Pericardium fibroblast (primary cell): Measurements from ENCODE around the gene THRSP. TPM values are rescaled to one million over a fixed set of nuclear protein-coding genes. Genes with fewer than 3 reads are reported as not detected.

Source experiments
- total RNA-seq: library from RNA; depleted of rRNA; stranded (reverse); fragments of >200 nt; gene quantifications from 2 replicates; pipeline ENCODE4 v1.2.3, GENCODE V29; 2015

Gene THRSP
- not detected in 2 replicates for total RNA-seq

DNA sequence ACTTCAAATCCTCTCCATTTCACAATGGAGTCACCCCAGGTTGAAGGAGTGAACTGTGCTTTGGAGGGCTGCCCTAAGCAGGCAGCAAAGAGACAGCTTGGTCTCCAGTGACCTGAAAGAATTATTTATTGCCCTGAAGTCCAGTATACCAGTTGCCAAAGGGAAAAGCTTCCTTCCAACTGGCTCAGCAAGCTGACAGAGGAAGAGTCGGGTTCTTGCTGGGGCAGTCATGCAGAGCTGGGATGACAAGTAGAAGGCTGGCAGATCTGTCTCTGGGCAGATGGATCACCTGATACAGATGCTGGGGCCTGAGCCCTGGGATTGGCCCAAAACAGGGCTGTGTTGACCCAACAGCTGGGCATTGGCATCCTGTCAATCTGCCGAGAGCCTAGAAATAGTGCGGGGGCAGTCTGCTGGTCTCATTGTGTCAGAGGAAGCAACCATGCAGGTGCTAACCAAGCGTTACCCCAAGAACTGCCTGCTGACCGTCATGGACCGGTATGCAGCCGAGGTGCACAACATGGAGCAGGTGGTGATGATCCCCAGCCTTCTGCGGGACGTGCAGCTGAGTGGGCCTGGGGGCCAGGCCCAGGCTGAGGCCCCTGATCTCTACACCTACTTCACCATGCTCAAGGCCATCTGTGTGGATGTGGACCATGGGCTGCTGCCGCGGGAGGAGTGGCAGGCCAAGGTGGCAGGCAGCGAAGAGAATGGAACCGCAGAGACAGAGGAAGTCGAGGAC lies at the start of gene THRSP:
Gene THRSP (plus strand): TSS at position 422 of the 742 bp plus-strand sequence. CDS start 21 bp downstream, at position 443.

DNA sequence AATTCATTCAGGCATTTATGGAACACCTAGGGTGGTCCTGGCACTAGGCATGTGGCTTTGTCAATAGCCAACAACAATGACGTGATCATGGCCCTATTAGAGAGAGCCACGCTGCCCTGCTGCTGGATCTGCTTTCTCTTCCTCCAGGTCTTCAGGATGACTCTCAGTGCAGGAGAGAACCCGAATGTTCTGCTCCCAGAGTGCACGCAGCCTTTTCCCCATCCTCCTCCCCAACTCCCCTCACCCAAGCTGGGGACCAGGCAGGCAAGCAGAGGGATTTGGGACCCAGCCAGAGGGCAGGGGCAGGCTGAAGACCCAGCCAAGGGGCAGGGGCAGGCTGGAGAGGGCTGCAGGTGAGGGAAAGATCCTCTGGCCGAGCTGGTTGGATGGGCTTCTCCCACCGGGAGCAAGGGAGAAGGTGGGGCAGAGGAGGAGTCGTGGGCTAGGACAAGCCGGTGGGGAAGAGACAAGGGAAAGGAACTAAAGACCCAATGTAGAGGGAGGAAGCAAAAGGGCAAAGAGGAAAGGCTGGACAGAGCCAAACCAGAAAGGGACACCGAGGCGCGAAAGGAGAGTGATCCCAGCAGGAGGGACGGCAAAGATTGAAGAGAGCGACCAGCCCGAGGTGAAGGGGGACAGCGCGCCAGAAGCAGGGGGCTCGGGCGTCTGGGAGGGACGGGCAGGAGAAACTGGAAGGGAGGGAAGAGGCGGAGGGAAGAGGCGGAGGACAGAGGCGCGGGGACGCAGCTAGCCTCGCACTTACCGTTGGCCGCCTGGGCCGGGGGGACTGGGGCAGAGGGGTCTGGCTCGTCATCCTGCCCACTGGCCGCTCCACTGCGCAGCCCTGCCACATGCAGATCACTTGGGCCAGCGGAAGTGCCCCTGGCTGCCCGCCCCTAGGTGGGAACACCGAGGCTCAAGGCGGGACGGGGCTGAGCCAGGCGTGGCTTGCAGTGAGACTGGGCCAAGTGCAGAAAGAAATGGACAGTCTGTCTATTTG lies 41.0 kb upstream of the THRSP start, which contains the start of gene KCTD14:
Gene KCTD14 (minus strand): TSS at position 880 of the 1,000 bp plus-strand sequence. CDS start 27 bp downstream, at position 853.

GRCh38 chr11:78079232-78080083 lies 15.8 kb downstream of the THRSP start, which contains the start of gene NDUFC2:
NDUFC2 (minus strand) TSS chr11:78079862; CDS start chr11:78079744, 118 bp downstream.

Other genes starting within 250 kb of the THRSP start
- 23.5 and 28.4 TPM in 2 replicates for gene RSF1, start 243.1 kb upstream of the THRSP start, total RNA-seq
- 32.5 and 74.8 TPM in 2 replicates for gene AAMDC, start 242.7 kb upstream of the THRSP start, total RNA-seq
- gene INTS4, start 69.2 kb upstream of the THRSP start, total RNA-seq = 15.1 and 16.5 TPM in 2 replicates
- 0.26 and 2.6 TPM in 2 replicates for gene KCTD14, start 40.6 kb upstream of the THRSP start, total RNA-seq
- 84.8 and 120 TPM in 2 replicates for gene NDUFC2, start 16.0 kb downstream of the THRSP start, total RNA-seq
- 24.8 and 26.5 TPM in 2 replicates for gene ALG8, start 75.8 kb downstream of the THRSP start, total RNA-seq
- gene KCTD21, start 124.8 kb downstream of the THRSP start, total RNA-seq = 10.6 and 15.2 TPM in 2 replicates
- 7.1 and 8.5 TPM in 2 replicates for gene USP35, start 125.1 kb downstream of the THRSP start, total RNA-seq